ENCODE measurements around the gene LANCL3. TPM values are rescaled to one million over a fixed set of nuclear protein-coding genes. Genes with fewer than 3 reads are reported as not detected.

LANCL3 gene
- total RNA-seq, 1 experiment from 2014 or later, result not detected

DNA sequence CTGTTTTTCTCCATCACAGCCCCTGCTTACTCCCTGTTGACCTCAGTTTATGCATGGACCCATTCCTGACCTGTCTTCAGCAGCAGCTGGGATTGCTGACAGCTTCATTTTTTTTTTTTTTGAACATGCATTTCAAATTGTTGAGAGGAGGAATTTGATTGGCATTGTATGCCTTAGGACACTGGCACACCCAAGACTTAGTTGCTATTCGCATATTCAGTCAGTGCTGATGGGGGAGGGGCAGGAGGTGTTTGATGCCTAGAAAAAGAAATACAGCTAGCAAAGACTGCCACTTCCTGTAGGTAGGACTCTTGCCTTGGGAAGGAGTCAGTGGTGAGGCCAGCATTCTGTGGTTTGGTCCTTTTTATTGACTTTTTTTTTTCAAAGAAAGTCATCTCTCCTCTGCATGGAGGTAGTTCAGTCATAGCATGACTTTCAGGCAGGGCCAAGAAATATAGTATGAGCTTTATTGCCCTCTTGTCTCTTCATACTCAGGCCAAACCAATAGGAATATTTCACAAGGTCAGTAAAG lies 80.5 kb downstream of the LANCL3 start:
- Histone ChIP-seq H3K4me1 (no peaks in the 10 kb centered on the region), H3K36me3 (no peaks in the 10 kb centered on the region), H3K27ac (no peak overlapping the region), H3K27me3 (no peaks in the 10 kb centered on the region), H3K9me3 (replicated peaks) (no peaks in the 10 kb centered on the region), H3K4me3 (no peak overlapping the region)
- DNase-seq, result no peak

DNA sequence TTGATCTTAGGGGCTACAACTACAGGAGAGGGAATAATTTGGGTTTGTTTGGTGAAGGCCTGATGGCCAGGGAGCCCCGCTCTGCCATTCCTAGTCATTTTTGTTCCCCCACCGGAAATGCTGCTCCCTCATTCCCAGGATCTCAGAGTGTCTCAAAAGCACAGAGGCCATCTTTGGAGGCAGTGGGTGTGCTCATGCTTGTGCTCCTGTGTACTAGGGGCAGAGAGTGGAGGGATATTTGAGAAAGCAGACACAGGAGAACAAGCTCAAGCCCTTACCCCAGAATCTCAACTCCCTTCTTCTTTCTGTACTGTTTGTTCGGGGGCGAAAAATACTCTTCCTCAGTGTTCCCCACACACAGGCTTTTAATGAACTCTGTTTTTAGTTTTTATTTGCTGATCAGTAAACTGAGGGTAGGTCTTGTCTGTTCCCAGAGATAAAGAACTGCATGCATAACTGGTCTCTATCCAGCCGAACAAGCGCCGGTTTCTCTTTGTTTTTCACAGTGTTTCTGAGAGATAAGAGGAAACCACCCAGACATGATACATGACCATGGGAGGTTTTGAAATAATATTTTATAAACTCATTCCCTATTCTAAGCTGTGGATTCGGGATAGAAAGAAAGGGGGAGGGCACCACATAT lies 81.2 kb downstream of the LANCL3 start:
- Histone ChIP-seq H3K27me3 (no peaks in the 10 kb centered on the region), H3K4me3 (no peak overlapping the region), H3K36me3 (no peaks in the 10 kb centered on the region), H3K9me3 (replicated peaks) (no peaks in the 10 kb centered on the region), H3K4me1 (no peaks in the 10 kb centered on the region), H3K27ac (no peak overlapping the region)
- no peak for DNase-seq

DNA sequence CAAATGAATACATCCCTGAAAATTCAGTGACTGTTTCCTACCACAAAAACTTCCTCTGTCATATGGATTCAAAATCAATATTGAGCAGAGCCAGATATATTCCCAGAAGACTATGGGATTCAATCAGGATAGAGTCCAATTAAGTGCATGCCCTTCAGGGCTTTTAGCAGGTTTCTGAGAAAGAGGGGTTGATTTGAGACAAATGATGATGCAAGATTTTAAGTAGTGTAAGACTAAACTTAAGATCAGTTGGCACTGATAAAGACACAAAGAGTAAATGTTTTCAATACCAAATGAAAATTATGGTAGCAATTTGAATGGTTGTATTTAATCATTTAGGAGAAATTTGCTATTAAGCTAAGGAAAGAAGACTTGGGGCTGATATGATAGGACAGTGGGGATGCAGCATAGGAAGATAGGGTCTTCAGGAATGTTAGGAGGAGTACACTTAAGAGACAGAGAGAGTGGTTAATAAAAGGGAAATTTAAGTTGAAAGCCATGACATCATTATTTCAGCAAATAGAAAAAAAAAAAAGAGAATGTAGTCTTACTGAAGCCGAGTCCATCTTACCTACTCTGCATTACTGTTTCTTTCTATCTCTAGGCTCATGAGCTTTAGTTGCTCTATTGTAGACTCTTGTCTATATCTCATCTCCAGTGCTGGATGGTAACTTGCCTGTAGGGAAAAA lies 82.1 kb downstream of the LANCL3 start:
- no peak overlapping the region for H3K4me3 ChIP-seq
- no peak for DNase-seq
- no peaks in the 10 kb centered on the region for H3K27me3 ChIP-seq
- H3K36me3 ChIP-seq, result no peaks in the 10 kb centered on the region
- no peak overlapping the region for H3K27ac ChIP-seq
- no peaks in the 10 kb centered on the region for H3K9me3 ChIP-seq (replicated peaks)
- no peaks in the 10 kb centered on the region for H3K4me1 ChIP-seq

DNA sequence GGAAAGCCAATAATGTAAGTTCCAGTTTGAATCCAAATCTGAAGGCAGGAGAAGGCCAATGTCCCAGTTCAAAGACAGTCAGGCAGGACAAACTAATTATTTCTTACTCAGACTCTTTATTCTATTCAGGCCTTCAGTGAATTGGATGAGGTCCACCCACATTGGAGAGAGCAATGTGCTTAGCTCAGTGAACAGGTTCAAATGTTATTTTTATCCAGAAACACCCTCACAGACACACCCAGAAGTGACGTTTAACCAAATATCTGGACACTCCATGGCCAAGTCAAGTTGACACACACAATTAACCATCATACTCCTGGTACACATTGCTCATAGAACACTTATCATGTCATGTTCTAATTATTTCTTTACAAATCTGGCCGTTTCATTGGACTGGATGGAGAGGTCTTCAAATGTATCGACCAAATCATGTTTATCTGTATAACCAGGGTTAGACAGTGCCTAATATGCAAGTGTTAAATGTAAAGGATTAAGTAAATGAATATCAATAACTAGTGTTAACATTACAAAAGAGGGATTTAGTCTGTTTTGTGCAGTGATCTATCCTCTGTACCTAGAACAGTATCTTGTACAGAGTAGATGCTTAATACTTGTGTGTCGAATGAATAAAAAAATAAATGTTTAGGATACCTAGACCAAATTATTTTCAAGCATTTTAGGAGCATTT lies 87.0 kb downstream of the LANCL3 start:
- H3K4me1 ChIP-seq, result no peaks in the 10 kb centered on the region
- no peaks in the 10 kb centered on the region for H3K36me3 ChIP-seq
- no peaks in the 10 kb centered on the region for H3K9me3 ChIP-seq (replicated peaks)
- DNase-seq, result no peak
- H3K4me3 ChIP-seq, result no peak overlapping the region
- H3K27me3 ChIP-seq, result no peaks in the 10 kb centered on the region
- H3K27ac ChIP-seq, result no peak overlapping the region

DNA sequence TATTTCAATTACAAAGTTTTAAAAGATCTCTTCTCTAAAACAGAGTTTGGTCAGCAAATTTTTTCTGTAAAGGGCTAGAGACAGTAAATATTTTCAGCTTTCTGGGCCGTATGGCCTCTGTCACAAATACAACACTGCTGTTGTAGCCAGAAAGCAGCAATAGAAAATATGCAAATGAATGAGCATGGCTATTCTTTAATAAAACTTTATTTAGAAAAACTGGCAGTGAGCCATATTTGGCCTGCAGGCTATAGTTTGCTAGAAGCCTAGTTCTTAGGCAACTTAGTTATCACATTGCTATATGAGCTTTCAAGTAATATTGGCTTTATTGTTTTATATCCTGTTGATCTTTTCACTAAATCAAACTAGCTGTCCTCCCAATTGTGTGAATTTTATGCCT lies 87.6 kb downstream of the LANCL3 start:
- no peak for DNase-seq
- Histone ChIP-seq H3K36me3 (no peaks in the 10 kb centered on the region), H3K27me3 (no peaks in the 10 kb centered on the region), H3K9me3 (replicated peaks) (no peaks in the 10 kb centered on the region), H3K4me1 (no peaks in the 10 kb centered on the region), H3K4me3 (no peak overlapping the region), H3K27ac (no peak overlapping the region)

DNA sequence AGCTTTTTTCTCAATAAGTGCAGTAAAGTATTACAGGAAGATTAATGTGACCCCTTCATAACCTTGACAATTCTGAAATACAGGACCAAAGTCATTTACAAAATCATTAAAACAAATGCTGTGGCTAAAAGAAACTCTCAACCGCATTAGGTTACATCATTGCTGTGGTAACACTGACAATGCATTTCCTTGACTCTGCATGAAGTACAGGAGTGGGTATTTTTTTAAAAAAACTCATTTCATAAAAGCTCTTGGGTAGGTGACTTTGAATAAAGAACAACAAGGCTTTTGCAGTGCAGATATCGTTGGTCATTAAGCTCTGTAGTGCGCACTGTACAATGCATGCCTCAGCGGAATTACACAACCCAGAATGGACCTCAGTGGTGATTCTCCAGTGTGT lies 90.7 kb downstream of the LANCL3 start:
- Histone ChIP-seq H3K4me3 (no peak overlapping the region), H3K27me3 (no peaks in the 10 kb centered on the region), H3K27ac (no peak overlapping the region), H3K36me3 (no peaks in the 10 kb centered on the region), H3K4me1 (no peaks in the 10 kb centered on the region), H3K9me3 (replicated peaks) (no peaks in the 10 kb centered on the region)
- DNase-seq, result no peak

DNA sequence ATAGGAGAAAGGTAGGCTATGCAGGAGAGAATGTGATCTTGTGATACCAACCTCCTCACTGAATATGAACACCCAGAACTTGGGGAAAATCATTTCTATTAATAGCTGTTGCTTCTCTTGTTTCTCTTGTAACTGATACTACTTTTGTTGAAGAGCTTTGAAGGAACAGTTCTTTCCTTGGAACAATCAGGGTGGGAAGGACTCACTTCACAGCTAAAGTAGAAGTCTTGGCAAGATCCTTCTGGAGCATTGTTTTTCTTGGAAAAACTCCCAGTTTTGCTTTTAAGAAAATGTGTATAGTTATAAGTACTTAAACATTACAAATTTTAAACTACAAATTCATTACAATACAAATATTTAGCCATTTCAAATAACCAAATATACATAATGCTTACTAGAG lies 95.1 kb downstream of the LANCL3 start:
- H3K9me3 ChIP-seq (replicated peaks), result no peaks in the 10 kb centered on the region
- no peaks in the 10 kb centered on the region for H3K27me3 ChIP-seq
- no peaks in the 10 kb centered on the region for H3K4me1 ChIP-seq
- no peak overlapping the region for H3K4me3 ChIP-seq
- DNase-seq, result no peak
- H3K27ac ChIP-seq, result no peak overlapping the region
- no peaks in the 10 kb centered on the region for H3K36me3 ChIP-seq

DNA sequence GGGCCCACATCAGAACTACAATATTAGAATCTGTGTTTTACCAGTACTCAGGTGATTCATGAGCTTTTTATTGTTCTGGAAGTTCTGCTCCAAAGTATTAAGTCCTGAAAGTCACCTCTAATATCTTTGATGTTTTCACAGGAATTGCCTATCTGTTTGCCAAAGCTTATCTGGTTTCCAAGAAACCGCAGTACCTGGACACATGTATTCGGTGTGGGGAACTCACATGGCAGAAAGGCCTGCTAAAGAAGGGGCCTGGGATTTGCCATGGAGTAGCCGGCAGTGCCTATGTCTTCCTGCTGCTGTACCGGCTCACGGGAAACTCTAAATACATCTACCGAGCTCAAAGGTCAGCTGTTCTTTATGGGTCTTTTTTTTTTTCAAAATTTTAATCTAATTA lies 95.7 kb downstream of the LANCL3 start:
- no peak overlapping the region for H3K27ac ChIP-seq
- no peaks in the 10 kb centered on the region for H3K4me1 ChIP-seq
- H3K4me3 ChIP-seq, result no peak overlapping the region
- H3K27me3 ChIP-seq, result no peaks in the 10 kb centered on the region
- no peaks in the 10 kb centered on the region for H3K36me3 ChIP-seq
- no peaks in the 10 kb centered on the region for H3K9me3 ChIP-seq (replicated peaks)
- no peak for DNase-seq

DNA sequence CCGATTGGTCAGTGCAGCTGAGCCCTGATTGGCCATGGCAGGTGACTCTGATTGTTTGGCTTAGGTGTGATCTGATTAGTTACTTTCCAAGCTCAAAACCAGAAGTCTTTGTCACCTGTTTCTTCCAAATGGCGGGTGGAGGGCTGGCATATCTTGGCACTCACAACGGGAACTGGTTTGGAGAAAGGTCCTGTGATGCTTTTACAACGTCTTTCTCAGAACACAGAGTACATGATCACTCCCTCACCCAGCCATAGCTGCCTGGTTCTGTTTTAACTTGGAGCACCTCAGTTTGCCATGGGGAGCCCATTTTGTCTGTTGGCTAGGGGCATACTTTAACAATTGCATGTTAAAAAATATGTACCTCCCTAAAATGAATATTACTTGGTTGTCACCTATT lies 101.1 kb downstream of the LANCL3 start:
- Histone ChIP-seq H3K4me1 (no peaks in the 10 kb centered on the region), H3K36me3 (no peaks in the 10 kb centered on the region), H3K9me3 (replicated peaks) (no peaks in the 10 kb centered on the region), H3K27ac (no peak overlapping the region), H3K4me3 (no peak overlapping the region), H3K27me3 (no peaks in the 10 kb centered on the region)
- no peak for DNase-seq

DNA sequence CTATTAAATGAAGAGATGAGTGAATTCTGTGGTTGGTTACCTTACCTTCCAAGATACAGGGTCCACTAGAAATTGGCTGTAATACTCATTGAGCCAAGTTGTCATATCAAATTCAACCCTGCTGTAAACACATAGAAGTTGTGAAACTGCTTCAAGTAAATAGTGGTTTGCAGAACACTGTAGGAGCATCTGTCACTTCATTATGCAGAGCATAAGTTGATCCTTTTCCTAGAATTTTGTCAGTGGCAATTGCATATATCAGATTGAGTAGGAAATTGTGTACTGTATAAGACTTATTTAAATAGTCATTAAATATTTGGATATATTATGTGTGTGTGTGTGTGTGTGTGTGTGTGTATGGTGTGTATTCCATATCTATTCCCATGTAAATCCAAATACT lies 105.3 kb downstream of the LANCL3 start:
- Histone ChIP-seq H3K27ac (no peak overlapping the region), H3K4me1 (no peaks in the 10 kb centered on the region), H3K9me3 (replicated peaks) (no peaks in the 10 kb centered on the region), H3K4me3 (no peak overlapping the region), H3K27me3 (no peaks in the 10 kb centered on the region), H3K36me3 (no peaks in the 10 kb centered on the region)
- no peak for DNase-seq

DNA sequence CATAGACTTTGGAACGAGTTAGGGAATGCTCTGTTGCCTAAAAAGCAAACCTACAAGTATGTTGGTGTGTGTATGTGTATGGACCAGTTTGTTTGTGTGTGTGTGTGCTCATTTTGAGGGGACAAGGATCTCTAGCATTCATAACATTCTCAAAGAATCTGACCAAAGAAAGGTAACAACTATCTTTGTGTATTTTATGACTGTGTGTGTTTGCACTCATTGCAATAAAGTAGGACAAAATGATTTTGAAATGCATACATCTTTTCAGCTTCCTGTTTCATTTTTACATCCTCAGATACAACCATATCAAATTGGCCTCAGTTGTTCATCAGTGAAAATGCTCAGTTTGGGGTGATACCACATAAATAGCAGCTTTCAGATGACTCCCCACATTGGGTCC lies 105.8 kb downstream of the LANCL3 start:
- Histone ChIP-seq H3K4me1 (no peaks in the 10 kb centered on the region), H3K27ac (no peak overlapping the region), H3K36me3 (no peaks in the 10 kb centered on the region), H3K9me3 (replicated peaks) (no peaks in the 10 kb centered on the region), H3K27me3 (no peaks in the 10 kb centered on the region), H3K4me3 (no peak overlapping the region)
- no peak for DNase-seq

DNA sequence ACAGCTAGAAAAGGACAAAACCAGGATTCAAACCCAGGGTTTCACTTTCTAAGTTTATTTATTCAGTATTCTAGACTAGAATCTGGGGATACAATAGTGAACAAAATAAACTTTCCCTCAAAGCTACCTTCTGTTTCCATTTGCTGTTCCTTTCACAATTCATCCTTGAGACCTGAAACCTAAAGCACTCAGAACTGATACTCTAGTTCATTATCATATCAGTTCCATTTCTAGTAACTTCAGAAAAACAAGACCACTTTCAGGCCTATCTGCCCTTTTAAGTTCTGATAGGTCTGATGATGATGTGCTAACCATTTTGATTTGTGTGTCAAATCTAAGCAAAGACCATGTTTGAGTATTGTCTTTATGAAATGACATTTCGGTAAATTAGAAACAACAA lies 106.3 kb downstream of the LANCL3 start:
- Histone ChIP-seq H3K27me3 (no peaks in the 10 kb centered on the region), H3K9me3 (replicated peaks) (no peaks in the 10 kb centered on the region), H3K36me3 (no peaks in the 10 kb centered on the region), H3K4me1 (no peaks in the 10 kb centered on the region), H3K27ac (no peak overlapping the region), H3K4me3 (no peak overlapping the region)
- no peak for DNase-seq

DNA sequence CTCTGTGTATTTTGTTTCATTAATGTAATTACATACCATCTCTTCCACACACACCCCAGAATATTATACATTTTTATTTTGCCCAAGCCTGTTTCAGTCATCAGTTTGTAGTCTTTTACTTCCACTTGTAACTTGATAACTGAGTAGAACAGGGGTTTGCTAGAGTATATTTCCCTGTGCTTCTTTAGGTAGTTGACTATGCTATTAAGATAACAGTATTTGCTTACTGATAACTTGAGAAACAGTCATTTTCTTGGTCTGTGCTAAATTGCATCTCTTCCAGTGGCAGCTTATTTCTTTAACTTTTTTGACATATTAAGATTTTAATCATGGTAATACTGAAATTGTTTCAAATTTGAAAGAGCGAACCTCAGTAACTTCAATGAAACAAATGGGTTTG lies 107.1 kb downstream of the LANCL3 start:
- Histone ChIP-seq H3K4me3 (no peak overlapping the region), H3K27ac (no peak overlapping the region), H3K27me3 (no peaks in the 10 kb centered on the region), H3K4me1 (no peaks in the 10 kb centered on the region), H3K9me3 (replicated peaks) (no peaks in the 10 kb centered on the region), H3K36me3 (no peaks in the 10 kb centered on the region)
- no peak for DNase-seq

DNA sequence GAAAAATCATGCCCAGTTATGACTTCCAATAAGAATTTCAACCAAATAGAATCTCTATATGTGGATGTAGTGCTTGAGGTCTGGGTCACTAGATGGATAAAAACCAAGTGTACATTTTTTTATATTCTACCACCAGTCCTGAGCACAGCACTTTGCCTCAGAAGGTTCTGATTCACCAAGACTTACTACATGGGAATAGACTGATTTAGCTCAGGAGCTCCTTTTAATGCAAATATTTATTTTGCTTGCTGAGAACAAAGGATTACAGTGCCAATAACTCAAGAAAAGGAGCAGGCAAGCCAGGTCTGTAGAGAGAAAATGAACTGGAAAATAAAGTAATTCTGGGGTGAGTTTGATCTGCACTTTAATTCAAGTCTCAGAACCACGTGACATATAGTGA lies 107.8 kb downstream of the LANCL3 start:
- DNase-seq, result no peak
- Histone ChIP-seq H3K36me3 (no peaks in the 10 kb centered on the region), H3K4me1 (no peaks in the 10 kb centered on the region), H3K27ac (no peak overlapping the region), H3K27me3 (no peaks in the 10 kb centered on the region), H3K4me3 (no peak overlapping the region), H3K9me3 (replicated peaks) (no peaks in the 10 kb centered on the region)

DNA sequence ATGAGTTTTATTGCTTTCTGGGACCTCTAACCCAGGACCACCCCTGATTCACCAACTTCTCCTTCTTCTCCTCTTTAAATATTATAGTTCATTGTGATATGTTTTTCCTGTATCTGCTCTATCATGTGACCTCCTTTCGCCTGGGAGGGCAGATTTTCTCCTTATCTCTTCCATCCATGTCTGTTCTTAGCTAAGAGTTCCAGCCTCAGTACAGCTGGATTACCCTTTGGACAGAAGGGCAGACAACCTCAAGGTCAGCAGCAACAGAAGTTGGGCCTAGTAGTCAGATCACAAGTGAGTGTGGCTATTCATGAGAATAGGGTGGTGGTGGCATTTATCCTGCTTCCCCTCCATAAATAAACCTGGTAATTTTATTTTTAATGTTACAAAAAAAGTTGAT lies 108.4 kb downstream of the LANCL3 start:
- Histone ChIP-seq H3K4me1 (no peaks in the 10 kb centered on the region), H3K27me3 (no peaks in the 10 kb centered on the region), H3K36me3 (no peaks in the 10 kb centered on the region), H3K4me3 (no peak overlapping the region), H3K27ac (no peak overlapping the region), H3K9me3 (replicated peaks) (no peaks in the 10 kb centered on the region)
- DNase-seq, result no peak
